ENCODE measurements around the gene HMGA1.
A peak's percentile ranks its signal among the peaks of the same experiment; 100 is the strongest.

HMGA1 gene

DNA sequence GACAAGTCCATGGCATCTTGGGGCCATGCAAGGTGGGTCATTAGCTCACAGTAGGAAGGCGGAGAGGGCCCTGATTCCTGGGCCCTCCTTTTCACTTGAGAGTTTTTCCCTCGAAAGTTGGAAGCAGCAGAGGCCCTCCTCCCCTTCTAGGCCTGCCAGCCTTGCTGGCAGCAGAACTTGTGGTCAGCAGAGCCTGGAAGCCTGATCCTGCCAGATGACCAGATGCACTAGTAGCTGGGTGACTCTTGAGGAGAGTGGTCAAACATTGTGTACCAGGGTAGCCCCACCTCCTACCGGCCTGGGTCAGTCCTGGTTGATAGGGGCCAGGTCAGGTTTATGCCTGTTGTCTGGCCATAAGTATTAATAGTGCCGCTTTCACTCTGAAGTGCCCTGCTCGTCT lies 3.8 kb upstream of the HMGA1 start:
- in situ Hi-C loops (cut with HindIII; ENCODE audit: low pct_ligation_motif_present, low sequenced_read_pairs) = no loop called here
- DNase-seq = no peak
- Histone ChIP-seq H3K36me3 (replicated peaks) (no peaks in the 10 kb centered on the region), H3K27ac (no peak overlapping the region), H3K4me3 (ENCODE audit: low read depth, low read length) (no peak overlapping the region), H3K27me3 (replicated peaks) (no peaks in the 10 kb centered on the region)
- TF ChIP-seq, protein P1, sequence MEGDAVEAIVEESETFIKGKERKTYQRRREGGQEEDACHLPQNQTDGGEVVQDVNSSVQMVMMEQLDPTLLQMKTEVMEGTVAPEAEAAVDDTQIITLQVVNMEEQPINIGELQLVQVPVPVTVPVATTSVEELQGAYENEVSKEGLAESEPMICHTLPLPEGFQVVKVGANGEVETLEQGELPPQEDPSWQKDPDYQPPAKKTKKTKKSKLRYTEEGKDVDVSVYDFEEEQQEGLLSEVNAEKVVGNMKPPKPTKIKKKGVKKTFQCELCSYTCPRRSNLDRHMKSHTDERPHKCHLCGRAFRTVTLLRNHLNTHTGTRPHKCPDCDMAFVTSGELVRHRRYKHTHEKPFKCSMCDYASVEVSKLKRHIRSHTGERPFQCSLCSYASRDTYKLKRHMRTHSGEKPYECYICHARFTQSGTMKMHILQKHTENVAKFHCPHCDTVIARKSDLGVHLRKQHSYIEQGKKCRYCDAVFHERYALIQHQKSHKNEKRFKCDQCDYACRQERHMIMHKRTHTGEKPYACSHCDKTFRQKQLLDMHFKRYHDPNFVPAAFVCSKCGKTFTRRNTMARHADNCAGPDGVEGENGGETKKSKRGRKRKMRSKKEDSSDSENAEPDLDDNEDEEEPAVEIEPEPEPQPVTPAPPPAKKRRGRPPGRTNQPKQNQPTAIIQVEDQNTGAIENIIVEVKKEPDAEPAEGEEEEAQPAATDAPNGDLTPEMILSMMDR (IDR thresholded peaks at IDR 0.05; ENCODE audit: low read depth, low read length, missing control alignments) = no peak

GRCh38 chr6:34233867-34234266 lies 2.8 kb upstream of the HMGA1 start:
- TF ChIP-seq, protein P1 (IDR thresholded peaks at IDR 0.05; ENCODE audit: low read depth, low read length, missing control alignments) = no peak
- no peak for DNase-seq
- H3K4me3 ChIP-seq (ENCODE audit: low read depth, low read length) = no peak overlapping the region
- no peaks in the 10 kb centered on the region for H3K36me3 ChIP-seq (replicated peaks)
- no peak overlapping the region for H3K27ac ChIP-seq
- no peaks in the 10 kb centered on the region for H3K27me3 ChIP-seq (replicated peaks)
- in situ Hi-C loops (cut with HindIII; ENCODE audit: low pct_ligation_motif_present, low sequenced_read_pairs) = no loop called here

DNA sequence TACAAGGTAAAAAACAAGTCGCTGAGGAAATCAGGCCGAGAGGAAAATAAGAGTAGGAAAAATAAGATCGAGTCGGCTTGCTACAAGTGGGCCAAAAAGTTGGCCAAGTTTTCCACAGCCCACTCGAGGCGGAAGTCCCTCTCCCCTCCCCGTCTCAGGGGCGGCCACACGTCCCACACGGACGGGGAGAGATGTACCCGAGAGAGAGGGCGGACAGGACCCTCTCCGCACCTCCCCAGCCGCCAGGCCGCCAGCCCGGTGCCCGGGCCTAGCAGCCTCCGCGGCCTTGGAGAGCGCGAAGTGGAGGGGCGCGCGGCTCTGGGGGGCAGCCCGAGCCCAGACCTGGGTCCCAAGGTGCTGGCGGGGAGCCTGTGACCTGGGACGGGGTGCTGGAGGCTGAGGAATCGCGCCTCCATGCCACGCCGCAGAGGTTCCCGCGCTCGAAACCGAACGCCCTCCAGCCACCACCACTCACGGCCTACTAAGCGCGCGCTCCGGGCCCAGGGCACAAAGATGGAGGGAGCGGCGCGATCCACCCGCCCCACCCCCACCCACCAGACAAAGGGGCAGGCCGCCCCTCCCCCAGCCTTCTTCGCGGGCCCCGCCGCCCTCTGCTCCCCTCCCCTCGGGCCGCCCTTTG lies 1.9 kb upstream of the HMGA1 start:
- H3K27ac ChIP-seq = no peak overlapping the region
- DNase-seq = no peak
- H3K36me3 ChIP-seq (replicated peaks) = no peaks in the 10 kb centered on the region
- H3K4me3 ChIP-seq (ENCODE audit: low read depth, low read length) = no peak overlapping the region
- no peaks in the 10 kb centered on the region for H3K27me3 ChIP-seq (replicated peaks)
- TF ChIP-seq, protein P1 (IDR thresholded peaks at IDR 0.05; ENCODE audit: low read depth, low read length, missing control alignments) = no peak
- in situ Hi-C loops (cut with HindIII; ENCODE audit: low pct_ligation_motif_present, low sequenced_read_pairs) = no loop called here

GRCh38 chr6:34235307-34236130 lies 1.2 kb upstream of the HMGA1 start:
- H3K4me3 ChIP-seq (ENCODE audit: low read depth, low read length) = peak overlapping the region; percentile 67
- peak overlapping the region; percentile 76 for H3K27ac ChIP-seq
- TF ChIP-seq, protein P1 (IDR thresholded peaks at IDR 0.05; ENCODE audit: low read depth, low read length, missing control alignments) = peak; percentile 2
- peak; percentile 75 for DNase-seq
- in situ Hi-C loops (cut with HindIII; ENCODE audit: low pct_ligation_motif_present, low sequenced_read_pairs) = no loop called here
- no peaks in the 10 kb centered on the region for H3K27me3 ChIP-seq (replicated peaks)
- H3K36me3 ChIP-seq (replicated peaks) = peaks cover 1% of the 10 kb centered on the region

DNA sequence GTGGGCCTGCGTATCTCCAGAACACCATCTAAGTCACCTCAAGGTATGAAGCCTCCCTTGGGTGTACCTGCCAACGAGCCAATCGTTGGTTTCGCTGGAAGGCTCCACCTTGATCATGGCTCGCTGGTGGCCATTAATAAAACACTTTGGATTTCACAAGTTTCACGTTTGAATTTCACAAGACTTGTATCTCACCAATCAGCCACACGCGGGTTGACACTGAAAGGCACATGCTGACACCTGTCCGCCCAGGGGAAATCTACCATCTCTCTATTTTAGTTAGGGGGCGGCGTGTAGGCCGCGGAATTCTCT lies 586 bp upstream of the HMGA1 start:
- H3K27ac ChIP-seq = peak overlapping the region; percentile 76

More for the DNA sequence above, 586 bp upstream of the HMGA1 start:
- TF ChIP-seq, protein P1 (IDR thresholded peaks at IDR 0.05; ENCODE audit: low read depth, low read length, missing control alignments) = no peak
- no peak for DNase-seq
- peak overlapping the region; percentile 67 for H3K4me3 ChIP-seq (ENCODE audit: low read depth, low read length)
- H3K36me3 ChIP-seq (replicated peaks) = peaks cover 6% of the 10 kb centered on the region
- no peaks in the 10 kb centered on the region for H3K27me3 ChIP-seq (replicated peaks)
- in situ Hi-C loops (cut with HindIII; ENCODE audit: low pct_ligation_motif_present, low sequenced_read_pairs) = no loop called here
